ENCODE measurements around the gene F11. TPM values are rescaled to one million over a fixed set of nuclear protein-coding genes. Genes with fewer than 3 reads are reported as not detected.
"Not testable (repeated sequence)": the region's sequence is repeated elsewhere in the genome, so short reads cannot be mapped to it uniquely, and the experiment has no call there.

F11 gene
- total RNA-seq, 2 experiments from 2014 or later = not detected

- H3K4me1 ChIP-seq (ENCODE audit: insufficient read depth, low read length) = no peaks in the 10 kb centered on the region
- H3K9me3 Mint-ChIP-seq = no peaks in the 10 kb centered on the region
- H3K27ac Mint-ChIP-seq = no peak overlapping the region
- no peak for DNase-seq
- H3K27me3 Mint-ChIP-seq = peaks cover 60% of the 10 kb centered on the region
- H3K4me3 ChIP-seq (ENCODE audit: low read length) = no peak overlapping the region
- POLR2A ChIA-PET = no interaction called here
- intact Hi-C loops (cut with DNase I, micrococcal nuclease) = no loop called here
- no peak for ATAC-seq (ENCODE audit: poor library complexity)
- H3K27ac ChIP-seq (ENCODE audit: low read depth in 1 of 2, low read length in 2 of 2) = no peak overlapping the region
- TF ChIP-seq CTCF (IDR thresholded peaks at IDR 0.05) = no peak
- H3K36me3 Mint-ChIP-seq (ENCODE audit: low read depth) = no peaks in the 10 kb centered on the region
- H3K36me3 ChIP-seq (ENCODE audit: insufficient read depth, low read length) = no peaks in the 10 kb centered on the region
- CTCF ChIA-PET = no interaction called here
- peaks cover 7 to 8% of the 10 kb centered on the region in 2 experiments for H3K27me3 ChIP-seq (ENCODE audit: control insufficient read depth in 1 of 2, insufficient read depth in 2 of 2, low read length in 2 of 2)
- H3K4me3 Mint-ChIP-seq = no peak overlapping the region
- no peaks in the 10 kb centered on the region for H3K9me3 ChIP-seq (ENCODE audit: control insufficient read depth in 1 of 2, insufficient read depth in 1 of 2, low read length in 2 of 2)
- no peaks in the 10 kb centered on the region for H3K4me1 Mint-ChIP-seq (ENCODE audit: low read depth)
Measured at GRCh38 chr4:186307916-186308315, 41.9 kb downstream of the F11 start.

- Mint-ChIP-seq H3K36me3 (ENCODE audit: low read depth) (no peaks in the 10 kb centered on the region), H3K9me3 (no peaks in the 10 kb centered on the region), H3K27ac (no peak overlapping the region), H3K4me1 (ENCODE audit: low read depth) (no peaks in the 10 kb centered on the region), H3K4me3 (no peak overlapping the region), H3K27me3 (peaks cover 7% of the 10 kb centered on the region)
- Histone ChIP-seq H3K36me3 (ENCODE audit: insufficient read depth, low read length) (no peaks in the 10 kb centered on the region), H3K4me1 (ENCODE audit: insufficient read depth, low read length) (no peaks in the 10 kb centered on the region), H3K27ac (ENCODE audit: low read depth in 1 of 2, low read length in 2 of 2) (no peak overlapping the region), H3K27me3 (ENCODE audit: control insufficient read depth in 1 of 2, insufficient read depth in 2 of 2, low read length in 2 of 2) (no peaks in the 10 kb centered on the region), H3K4me3 (ENCODE audit: low read length) (no peak overlapping the region), H3K9me3 (ENCODE audit: control insufficient read depth in 1 of 2, insufficient read depth in 1 of 2, low read length in 2 of 2) (no peaks in the 10 kb centered on the region)
- TF ChIP-seq CTCF (IDR thresholded peaks at IDR 0.05) = no peak
- ATAC-seq (ENCODE audit: poor library complexity) (no peak), DNase-seq (no peak)
- ChIA-PET POLR2A (no interaction called here), CTCF (no interaction called here)
- intact Hi-C loops (cut with DNase I, micrococcal nuclease) = no loop called here
Measured at GRCh38 chr4:186318481-186318880, 52.5 kb downstream of the F11 start.

GRCh38 chr4:186324660-186325059, 58.7 kb downstream of the F11 start:
- H3K4me3 ChIP-seq (ENCODE audit: low read length); H3K4me1 Mint-ChIP-seq (ENCODE audit: low read depth); intact Hi-C loops (cut with DNase I, micrococcal nuclease); H3K27me3 Mint-ChIP-seq; H3K27me3 ChIP-seq (ENCODE audit: control insufficient read depth in 1 of 2, insufficient read depth in 2 of 2, low read length in 2 of 2); H3K9me3 Mint-ChIP-seq; POLR2A ChIA-PET; H3K4me1 ChIP-seq (ENCODE audit: insufficient read depth, low read length); H3K36me3 Mint-ChIP-seq (ENCODE audit: low read depth); ATAC-seq (ENCODE audit: poor library complexity); H3K27ac Mint-ChIP-seq; CTCF ChIA-PET; DNase-seq; H3K27ac ChIP-seq (ENCODE audit: low read depth in 1 of 2, low read length in 2 of 2); H3K4me3 Mint-ChIP-seq; H3K9me3 ChIP-seq (ENCODE audit: control insufficient read depth in 1 of 2, insufficient read depth in 1 of 2, low read length in 2 of 2); H3K36me3 ChIP-seq (ENCODE audit: insufficient read depth, low read length): not testable (repeated sequence)

GRCh38 chr4:186326391-186326790, 60.4 kb downstream of the F11 start:
- no peak for TF ChIP-seq CTCF (IDR thresholded peaks at IDR 0.05)
- no peak overlapping the region for H3K27ac Mint-ChIP-seq
- H3K4me3 ChIP-seq (ENCODE audit: low read length) = no peak overlapping the region
- H3K36me3 ChIP-seq (ENCODE audit: insufficient read depth, low read length) = no peaks in the 10 kb centered on the region
- no peaks in the 10 kb centered on the region for H3K4me1 Mint-ChIP-seq (ENCODE audit: low read depth)
- CTCF ChIA-PET = no interaction called here
- intact Hi-C loops (cut with DNase I, micrococcal nuclease) = no loop called here
- H3K9me3 Mint-ChIP-seq = peaks cover 4% of the 10 kb centered on the region
- no peak for ATAC-seq (ENCODE audit: poor library complexity)
- no peak for DNase-seq
- H3K36me3 Mint-ChIP-seq (ENCODE audit: low read depth) = no peaks in the 10 kb centered on the region
- POLR2A ChIA-PET = no interaction called here
- H3K4me1 ChIP-seq (ENCODE audit: insufficient read depth, low read length) = no peaks in the 10 kb centered on the region
- peaks cover 0 to 10% of the 10 kb centered on the region in 2 experiments for H3K9me3 ChIP-seq (ENCODE audit: control insufficient read depth in 1 of 2, insufficient read depth in 1 of 2, low read length in 2 of 2)
- no peak overlapping the region for H3K27ac ChIP-seq (ENCODE audit: low read depth in 1 of 2, low read length in 2 of 2)
- no peaks in the 10 kb centered on the region for H3K27me3 ChIP-seq (ENCODE audit: control insufficient read depth in 1 of 2, insufficient read depth in 2 of 2, low read length in 2 of 2)
- no peaks in the 10 kb centered on the region for H3K27me3 Mint-ChIP-seq
- no peak overlapping the region for H3K4me3 Mint-ChIP-seq
